Kidney (tissue), 14 donors: Measurements from ENCODE around the gene GLT6D1. TPM values are rescaled to one million over a fixed set of nuclear protein-coding genes. Genes with fewer than 3 reads are reported as not detected.

ENCODE experiments used
- DNase-seq, 5 donors: peaks; one replicate each; pipeline ENCODE4 v3.0.0-alpha.2; 2013 to 2020
- FAIRE-seq: peaks from 2 replicates; lab custom pipeline; 2012; peaks lifted over from hg19 to GRCh38; lab: Jason Lieb, UNC
- H3K27ac ChIP-seq, 2 donors: one replicate each; pipeline ENCODE4 v1.7.0; 2013; ENCODE audit warnings: low read depth in 2 of 2, low read length in 2 of 2, inconsistent platforms in 1 of 2
- H3K27me3 ChIP-seq: one replicate; pipeline ENCODE4 v1.7.1; 2013; ENCODE audit warnings: low read length, inconsistent platforms; ENCODE audit not compliant: control insufficient read depth, insufficient read depth
- H3K36me3 ChIP-seq, 3 donors: one replicate each; pipeline versions ENCODE4 v1.7.0 to v1.7.1; 2013; ENCODE audit warnings: low read length in 3 of 3, control low read depth in 1 of 3, inconsistent platforms in 1 of 3; ENCODE audit not compliant: insufficient read depth in 3 of 3, control insufficient read depth in 2 of 3
- H3K4me1 ChIP-seq, 3 donors: one replicate each; pipeline versions ENCODE4 v1.7.0 to v1.7.1; 2013; ENCODE audit warnings: low read length in 3 of 3, inconsistent platforms in 1 of 3, low read depth in 1 of 3; ENCODE audit not compliant: control insufficient read depth in 2 of 3, insufficient read depth in 2 of 3
- H3K4me3 ChIP-seq, 3 donors: one replicate each; pipeline versions ENCODE4 v1.7.0 to v1.8.1; 2013; ENCODE audit warnings: low read length in 3 of 3, control low read depth in 1 of 3, inconsistent platforms in 1 of 3
- H3K9ac ChIP-seq, 3 donors: one replicate each; pipeline versions ENCODE4 v1.7.0 to v1.7.1; 2013; ENCODE audit warnings: low read length in 3 of 3, control low read depth in 1 of 3, inconsistent platforms in 1 of 3
- H3K9me3 ChIP-seq, 3 donors: one replicate each; pipeline versions ENCODE4 v1.7.0 to v1.7.1; 2013; ENCODE audit warnings: low read length in 3 of 3, control low read depth in 1 of 3, inconsistent platforms in 1 of 3; ENCODE audit not compliant: control insufficient read depth in 2 of 3, insufficient read depth in 1 of 3
- intact Hi-C: fragments of 100-400 bp; cut with DNase I; formaldehyde crosslinking; loops from one replicate; pipeline ENCODE4 v1.11.1; 2022
- polyA plus RNA-seq: library from polyadenylated mRNA; stranded (reverse); fragments of 350-450 nt; fragmentation: Illumina TruSeq; extraction: RNeasy Lipid Tissue Mini Kit (QIAGEN cat#74804); gene quantifications from one replicate; pipeline ENCODE4 v1.2.3, GENCODE V29; 2014; ENCODE audit warnings: low read depth, low replicate concordance; ENCODE audit not compliant: insufficient read depth
- total RNA-seq: library from RNA; stranded (reverse); fragmentation: NEBNext Ultra II Directional; extraction: Animal tissue kit (Norgen Biotek cat#: 25700); gene quantifications from one replicate; pipeline ENCODE4 v1.2.1, GENCODE V29; 2021
- TF ChIP-seq, protein P1 (sequence below): IDR thresholded peaks from 3 replicates; pipeline ENCODE4 v1.5.1; 2012; ENCODE audit warnings: mild to moderate bottlenecking, moderate library complexity, borderline replicate concordance; ENCODE audit not compliant: insufficient read depth; ENCODE audit errors: extremely low read depth
- donor health status: control.
- donor health status: control.
- donor health status: control.
- donor health status: control.
- donor health status: control.
- donor health status: DM: yes; HTN: yes; CAD: no.
- donor health status: Normal renal cell carcinoma (clear cell type).

The GLT6D1 gene
- total and polyA plus RNA-seq, 2 donors from 2014 or later: not detected

DNA sequence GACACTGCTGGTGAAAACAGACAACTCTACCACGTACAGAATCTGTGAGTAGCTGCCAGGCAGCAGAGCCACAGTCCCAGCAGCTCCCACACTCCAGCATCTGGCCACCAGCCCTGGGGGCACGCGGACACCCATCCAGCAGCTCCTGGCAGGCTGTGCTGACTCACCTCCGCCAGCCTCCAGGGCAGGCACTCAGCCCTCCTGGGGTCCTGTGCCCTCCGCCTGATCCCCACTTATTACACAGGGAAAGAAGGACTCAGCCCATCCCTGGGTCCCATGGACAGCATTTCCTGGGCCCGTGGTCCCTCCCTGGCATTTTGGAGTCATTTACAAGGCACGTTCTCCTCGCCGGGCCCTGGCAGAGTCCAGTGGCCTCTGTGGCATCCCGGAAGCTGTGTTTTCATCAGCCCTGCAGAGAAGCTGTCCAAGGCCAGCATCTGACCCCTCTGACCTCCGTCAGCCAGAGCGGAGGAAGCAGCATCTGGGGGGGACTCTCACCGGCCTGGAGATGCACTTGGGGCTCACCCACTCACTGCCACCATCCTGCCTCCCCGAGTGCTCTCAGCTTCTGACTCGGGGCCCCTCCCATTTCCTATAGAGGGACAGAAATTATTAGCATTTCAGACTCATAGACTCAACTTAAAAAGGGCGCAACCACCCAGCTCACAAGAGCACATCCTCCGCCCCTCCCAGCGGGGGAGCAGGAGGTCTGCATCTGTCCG lies 56.2 kb downstream of the GLT6D1 start:
- no peak overlapping the region for H3K27ac ChIP-seq
- no peak overlapping the region for H3K9ac ChIP-seq
- FAIRE-seq: no peak
- no peaks in the 10 kb centered on the region for H3K4me1 ChIP-seq
- no peak for DNase-seq
- TF ChIP-seq, protein P1, sequence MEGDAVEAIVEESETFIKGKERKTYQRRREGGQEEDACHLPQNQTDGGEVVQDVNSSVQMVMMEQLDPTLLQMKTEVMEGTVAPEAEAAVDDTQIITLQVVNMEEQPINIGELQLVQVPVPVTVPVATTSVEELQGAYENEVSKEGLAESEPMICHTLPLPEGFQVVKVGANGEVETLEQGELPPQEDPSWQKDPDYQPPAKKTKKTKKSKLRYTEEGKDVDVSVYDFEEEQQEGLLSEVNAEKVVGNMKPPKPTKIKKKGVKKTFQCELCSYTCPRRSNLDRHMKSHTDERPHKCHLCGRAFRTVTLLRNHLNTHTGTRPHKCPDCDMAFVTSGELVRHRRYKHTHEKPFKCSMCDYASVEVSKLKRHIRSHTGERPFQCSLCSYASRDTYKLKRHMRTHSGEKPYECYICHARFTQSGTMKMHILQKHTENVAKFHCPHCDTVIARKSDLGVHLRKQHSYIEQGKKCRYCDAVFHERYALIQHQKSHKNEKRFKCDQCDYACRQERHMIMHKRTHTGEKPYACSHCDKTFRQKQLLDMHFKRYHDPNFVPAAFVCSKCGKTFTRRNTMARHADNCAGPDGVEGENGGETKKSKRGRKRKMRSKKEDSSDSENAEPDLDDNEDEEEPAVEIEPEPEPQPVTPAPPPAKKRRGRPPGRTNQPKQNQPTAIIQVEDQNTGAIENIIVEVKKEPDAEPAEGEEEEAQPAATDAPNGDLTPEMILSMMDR: no peak
- H3K36me3 ChIP-seq: no peaks in the 10 kb centered on the region
- intact Hi-C loops: no loop called here
- H3K4me3 ChIP-seq: no peak overlapping the region
- no peaks in the 10 kb centered on the region for H3K27me3 ChIP-seq
- H3K9me3 ChIP-seq: no peaks in the 10 kb centered on the region

DNA sequence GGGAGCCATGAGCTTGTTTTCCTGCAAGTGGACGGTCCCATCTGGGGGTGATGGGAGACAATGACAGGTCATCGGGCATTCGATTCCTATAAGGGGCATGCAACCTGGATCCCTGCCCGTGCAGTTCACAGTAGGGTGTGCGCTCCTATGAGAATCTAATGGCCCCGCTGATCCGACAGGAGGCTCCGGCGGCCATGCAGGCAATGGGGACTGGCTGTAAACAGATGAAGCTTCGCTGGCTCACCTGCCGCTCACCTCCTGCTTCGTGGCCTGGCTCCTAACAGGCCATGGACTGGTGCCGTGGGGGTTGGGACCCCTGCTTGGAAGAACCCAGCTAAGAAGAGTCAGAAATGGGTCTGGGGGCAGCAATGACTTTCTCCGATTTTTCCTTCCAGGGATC lies 56.8 kb downstream of the GLT6D1 start:
- H3K27ac ChIP-seq: no peak overlapping the region
- H3K9ac ChIP-seq: no peak overlapping the region
- no peaks in the 10 kb centered on the region for H3K9me3 ChIP-seq
- H3K27me3 ChIP-seq: no peaks in the 10 kb centered on the region
- intact Hi-C loops: no loop called here
- H3K36me3 ChIP-seq: no peaks in the 10 kb centered on the region
- H3K4me3 ChIP-seq: no peak overlapping the region
- TF ChIP-seq, protein P1: no peak
- no peaks in the 10 kb centered on the region for H3K4me1 ChIP-seq
- DNase-seq (no peak), FAIRE-seq (no peak)

DNA sequence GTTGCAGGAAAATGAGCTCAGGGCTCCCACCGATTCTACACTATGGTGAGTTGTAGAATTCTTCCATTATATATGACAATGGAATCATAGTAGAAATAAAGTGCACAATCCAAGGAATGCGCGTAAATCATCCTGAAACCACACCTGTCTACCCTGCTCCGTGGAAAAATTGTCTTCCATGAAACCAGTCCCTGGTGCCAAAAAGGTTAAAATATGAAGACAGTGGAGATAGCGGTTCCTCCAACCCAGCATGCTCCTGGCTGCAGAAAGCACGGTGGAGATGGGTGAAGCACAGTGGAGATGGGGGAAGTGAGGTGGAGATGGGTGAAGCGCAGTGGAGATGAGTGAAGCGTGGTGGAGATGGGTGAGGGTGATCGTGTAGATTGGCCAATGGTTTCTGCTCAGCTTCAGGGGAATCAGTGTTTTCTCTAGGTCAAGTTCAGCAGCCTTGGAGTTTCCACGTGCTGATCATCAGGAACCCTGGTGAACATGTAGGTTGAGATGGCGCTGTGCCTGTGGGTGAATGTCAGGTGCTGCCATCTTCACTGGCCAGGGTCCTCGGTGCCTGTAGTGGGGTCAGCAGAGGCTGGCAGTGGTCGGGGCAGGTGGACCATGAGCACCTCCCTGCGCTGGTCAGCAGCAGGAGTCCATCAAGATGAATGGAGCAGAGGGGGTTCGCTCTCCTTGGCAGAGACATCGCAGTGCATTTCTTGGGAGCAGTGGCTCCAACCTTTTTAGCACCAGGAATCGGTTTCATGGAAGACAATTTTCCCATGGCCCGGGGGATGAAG lies 57.5 kb downstream of the GLT6D1 start:
- DNase-seq (no peak), FAIRE-seq (no peak)
- no peaks in the 10 kb centered on the region for H3K4me1 ChIP-seq
- TF ChIP-seq, protein P1: no peak
- no peaks in the 10 kb centered on the region for H3K9me3 ChIP-seq
- intact Hi-C loops: no loop called here
- no peak overlapping the region for H3K4me3 ChIP-seq
- no peak overlapping the region for H3K9ac ChIP-seq
- H3K27me3 ChIP-seq: no peaks in the 10 kb centered on the region
- no peak overlapping the region for H3K27ac ChIP-seq
- no peaks in the 10 kb centered on the region for H3K36me3 ChIP-seq
